Kidney tubule cell (primary cell): ENCODE data around the gene SLC25A13.
"Not testable (repeated sequence)": the region's sequence is repeated elsewhere in the genome, so short reads cannot be mapped to it uniquely, and the experiment has no call there.

Experiments
- DNase-seq: peaks from one replicate; pipeline ENCODE4 v3.0.0-alpha.2; 2018; ENCODE audit warnings: low spot score

Gene SLC25A13

DNA sequence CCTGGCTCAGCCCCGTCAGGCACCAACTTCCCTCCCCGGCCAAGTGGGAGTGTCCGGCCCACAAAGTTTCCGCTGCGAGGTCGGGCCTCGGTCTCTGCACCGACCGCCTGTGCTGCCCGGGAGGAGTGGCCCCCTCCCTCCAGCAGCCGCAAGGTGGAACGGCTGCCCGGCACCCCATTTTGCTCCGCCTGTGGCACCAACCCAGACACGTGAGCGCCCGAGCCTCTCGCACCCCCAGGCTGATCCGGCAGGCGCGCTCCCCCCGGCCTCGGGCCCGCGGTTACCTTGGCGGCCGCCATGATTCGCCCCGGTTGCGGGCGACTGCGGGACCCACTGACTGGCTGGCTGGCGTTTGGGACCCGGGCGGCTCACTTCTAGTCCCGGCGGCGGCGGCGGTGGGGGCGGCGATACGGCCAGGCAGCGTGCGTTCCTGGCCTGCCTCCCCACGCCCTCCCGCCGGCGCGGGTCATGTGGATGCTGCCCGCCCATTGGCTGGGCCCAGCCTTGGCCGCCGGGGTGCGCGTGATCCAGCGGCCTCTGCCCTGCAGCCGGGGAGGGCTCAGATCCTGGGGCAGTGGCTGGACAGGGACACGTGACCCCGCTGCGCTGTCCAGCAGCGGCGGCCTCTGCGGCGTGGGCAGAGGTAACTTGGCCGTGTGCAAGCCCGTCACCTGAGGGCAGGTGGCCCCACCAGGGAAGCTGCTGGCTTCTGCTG is at the start of gene SLC25A13:
SLC25A13 (minus strand) TSS at position 441 of the 715 bp plus-strand sequence; CDS start at position 299, 142 bp downstream.
- peak; percentile 94 for DNase-seq

- DNase-seq, result not testable (repeated sequence)
Measured at GRCh38 chr7:96365916-96366315, 44.0 kb upstream of the SLC25A13 start.

- DNase-seq, result no peak
Measured at GRCh38 chr7:96361116-96361857, 39.4 kb upstream of the SLC25A13 start.

DNA sequence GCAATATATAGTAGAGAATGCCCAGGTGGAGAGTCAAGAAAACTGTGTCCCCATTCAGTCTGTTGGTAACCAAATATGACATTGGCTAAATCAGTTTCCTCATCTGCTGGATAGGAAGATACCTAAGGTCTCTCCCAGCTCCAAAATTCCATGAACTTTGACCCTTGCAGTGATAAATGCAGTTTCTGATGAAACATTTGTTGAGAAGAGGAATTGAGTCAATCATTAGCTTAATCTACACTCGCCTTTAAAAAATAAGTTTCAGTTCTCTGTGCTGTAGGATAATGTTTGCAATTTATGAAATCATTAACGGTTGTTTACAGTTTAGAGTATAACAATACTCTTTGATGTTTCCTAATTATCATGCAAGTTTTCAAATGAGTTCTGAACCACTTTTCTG is 38.0 kb upstream of the SLC25A13 start:
- DNase-seq, result no peak

- not testable (repeated sequence) for DNase-seq
Measured at GRCh38 chr7:96358236-96358971, 36.5 kb upstream of the SLC25A13 start.

GRCh38 chr7:96355990-96356506 is 34.1 kb upstream of the SLC25A13 start:
- no peak for DNase-seq

- no peak for DNase-seq
Measured at GRCh38 chr7:96354881-96355280, 33.0 kb upstream of the SLC25A13 start.

- DNase-seq, result no peak
Measured at GRCh38 chr7:96349572-96349971, 27.7 kb upstream of the SLC25A13 start.

DNA sequence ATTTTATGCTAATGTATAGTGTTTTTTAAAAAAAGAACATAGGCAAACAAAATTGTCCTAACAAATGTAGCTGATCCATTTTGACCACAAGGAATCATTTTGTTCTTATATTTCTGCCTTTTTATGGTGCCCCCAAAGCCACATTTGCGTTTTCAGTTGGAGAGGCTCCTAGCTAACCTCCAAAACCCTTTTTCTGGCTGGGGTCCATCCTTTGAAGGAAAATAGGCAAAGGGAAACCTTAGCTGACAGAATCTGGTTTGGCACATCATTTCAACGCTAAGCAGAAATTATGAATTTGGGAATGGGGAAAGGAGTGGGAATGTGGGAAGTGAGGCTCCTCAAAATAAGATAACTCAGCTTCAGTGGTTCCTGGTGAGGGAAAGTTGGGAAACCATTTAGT is 25.6 kb upstream of the SLC25A13 start:
- no peak for DNase-seq

DNA sequence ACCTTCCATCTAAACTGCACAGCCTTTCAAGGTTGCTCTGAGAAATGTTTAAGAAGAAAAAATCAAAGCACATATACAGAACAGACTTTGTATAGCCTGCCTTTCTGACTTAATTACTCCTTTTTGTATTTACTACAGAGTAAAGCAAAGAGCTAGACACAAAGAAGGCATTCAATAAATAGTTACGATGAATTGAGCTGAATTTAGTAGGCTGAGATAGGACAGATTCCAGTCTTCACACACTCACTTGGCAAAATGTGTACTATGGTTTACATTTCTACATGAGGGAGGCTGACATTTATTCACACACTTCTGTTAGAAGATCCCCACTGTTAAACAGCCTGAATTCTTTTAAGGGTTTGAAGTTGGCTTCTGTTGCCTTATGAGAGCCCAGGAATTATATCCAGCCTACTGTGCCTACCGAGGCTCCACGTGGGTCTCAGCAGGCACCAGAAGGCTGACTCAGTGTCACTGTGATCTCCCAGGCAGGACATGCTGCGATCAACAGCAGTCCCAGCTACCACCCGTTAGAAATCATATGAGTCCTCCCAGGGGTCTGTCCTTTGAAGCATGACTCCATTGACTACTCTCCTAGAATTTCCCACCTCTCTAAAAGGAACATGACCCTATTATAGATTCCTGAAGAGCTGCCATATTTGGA is 24.5 kb upstream of the SLC25A13 start:
- DNase-seq, result no peak

DNA sequence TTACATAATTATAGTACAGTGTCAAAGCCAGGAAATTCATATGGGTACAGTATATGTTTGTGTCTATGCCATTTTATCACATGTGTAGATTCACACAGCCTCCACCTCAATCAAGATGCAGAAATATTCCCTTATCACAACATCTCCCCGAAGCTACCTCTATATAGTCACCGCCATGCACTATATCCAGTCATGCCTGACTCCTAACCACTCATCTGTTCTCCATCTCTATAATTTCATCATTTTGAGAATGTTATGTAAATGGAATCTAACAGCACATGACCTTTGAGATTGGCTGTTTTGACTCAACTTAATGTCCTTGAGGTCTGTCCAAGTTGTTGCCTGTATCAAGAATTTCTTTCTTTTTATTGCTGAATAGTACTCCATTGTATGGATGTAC is 22.3 kb upstream of the SLC25A13 start:
- no peak for DNase-seq

DNA sequence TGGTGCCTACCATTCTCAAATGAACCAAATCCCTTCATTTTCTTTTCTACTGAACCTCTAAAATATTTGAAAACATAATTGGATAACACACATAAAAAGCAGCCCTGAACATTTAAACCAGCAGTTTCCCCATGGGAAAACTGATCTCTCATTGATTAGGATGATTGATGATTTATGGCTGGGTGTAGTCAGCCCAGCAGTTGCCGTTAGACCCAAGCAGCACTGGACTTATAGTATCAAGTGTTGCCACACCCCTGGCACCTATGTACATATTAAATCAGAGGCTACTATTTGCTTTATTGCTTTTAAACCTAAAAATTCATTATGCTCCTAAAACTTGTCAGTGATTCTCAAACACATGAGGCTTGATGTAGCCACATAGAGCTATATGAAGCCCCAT is 20.2 kb upstream of the SLC25A13 start:
- no peak for DNase-seq

- no peak for DNase-seq
Measured at GRCh38 chr7:96337519-96337918, 15.6 kb upstream of the SLC25A13 start.

- no peak for DNase-seq
Measured at GRCh38 chr7:96332325-96332724, 10.4 kb upstream of the SLC25A13 start.

DNA sequence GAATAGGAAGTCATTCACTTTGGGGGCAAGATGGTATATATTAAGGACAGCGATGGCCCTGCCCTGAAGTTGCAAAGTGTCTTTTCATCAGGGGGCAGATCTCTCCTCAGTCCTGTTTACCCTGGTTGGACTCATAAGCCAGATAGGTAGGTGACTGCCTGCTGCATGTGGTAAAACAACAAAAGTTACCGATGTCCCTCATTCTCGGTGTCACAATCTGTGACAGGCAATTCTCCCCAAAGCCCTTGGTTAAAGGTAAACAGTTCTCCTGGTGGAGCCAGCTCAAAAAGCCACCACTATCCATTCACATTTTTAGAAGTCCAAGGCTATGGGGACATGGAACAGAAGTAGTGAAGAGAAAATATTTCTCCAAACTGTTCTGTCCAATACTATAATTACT is 9.9 kb upstream of the SLC25A13 start:
- no peak for DNase-seq

DNA sequence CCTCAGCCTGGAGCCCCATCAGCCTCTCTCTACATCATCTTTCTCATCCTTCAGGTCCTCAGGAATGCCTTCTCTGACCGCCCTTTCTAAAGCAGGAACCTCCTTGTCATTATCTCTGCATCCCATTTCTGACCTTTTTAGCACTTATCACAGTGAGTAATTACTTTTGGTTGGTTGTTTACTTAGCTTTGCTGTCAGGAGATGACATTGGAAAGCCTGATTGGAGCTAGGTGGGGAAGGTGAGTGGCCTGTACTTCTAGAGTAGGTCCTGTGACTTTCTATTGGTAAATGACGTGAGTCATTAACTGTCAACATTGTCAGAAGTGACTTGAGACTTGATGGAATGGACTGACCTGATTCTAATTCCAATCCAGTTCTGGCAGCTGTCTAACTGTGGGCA is 9.3 kb upstream of the SLC25A13 start:
- DNase-seq, result peak; percentile 36

- DNase-seq, result no peak
Measured at GRCh38 chr7:96330193-96330592, 8.3 kb upstream of the SLC25A13 start.

DNA sequence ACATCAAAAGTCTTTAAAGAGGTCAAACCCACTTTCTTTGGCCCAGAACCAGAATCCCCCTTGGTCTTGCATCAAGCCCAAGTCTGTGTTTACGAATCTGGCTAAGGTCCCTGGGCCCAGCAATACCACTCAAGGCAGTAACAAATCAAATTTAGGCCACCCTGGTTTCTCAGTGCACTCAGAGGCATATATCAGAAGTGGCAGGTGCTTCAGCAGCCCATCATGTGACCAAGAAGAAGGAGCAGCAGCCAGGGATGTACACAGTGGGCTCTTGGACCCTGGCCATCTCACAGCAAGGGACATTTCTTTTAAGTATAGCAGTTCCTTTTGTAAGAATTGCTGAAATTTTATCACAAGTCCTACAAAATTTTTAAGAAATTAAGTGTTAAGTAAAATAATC is 7.3 kb upstream of the SLC25A13 start:
- DNase-seq, result no peak

DNA sequence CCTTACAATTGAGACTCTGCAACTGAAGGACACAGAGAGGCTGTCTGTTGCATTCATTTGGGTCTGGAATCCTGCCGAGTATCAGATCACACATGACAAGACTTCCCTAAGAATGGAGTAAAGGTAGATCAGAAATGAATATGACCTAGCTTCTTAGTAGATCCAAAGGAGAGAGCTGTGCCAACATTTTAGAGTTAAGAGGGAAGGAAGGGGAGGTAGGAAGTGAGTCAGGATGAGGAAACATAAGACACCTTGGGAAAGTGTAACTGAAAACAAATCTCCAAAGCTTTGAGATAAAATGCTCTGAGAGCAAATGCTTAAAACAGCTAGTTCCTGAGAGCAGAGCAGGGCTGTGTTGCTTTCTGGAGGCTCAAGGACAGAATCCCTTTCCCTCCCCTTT is 6.1 kb upstream of the SLC25A13 start:
- peak; percentile 49 for DNase-seq

- DNase-seq, result peak; percentile 37
Measured at GRCh38 chr7:96327429-96327828, 5.5 kb upstream of the SLC25A13 start.

- DNase-seq, result not testable (repeated sequence)
Measured at GRCh38 chr7:96326752-96327151, 4.9 kb upstream of the SLC25A13 start.

- DNase-seq, result no peak
Measured at GRCh38 chr7:96322847-96323461, 1.1 kb upstream of the SLC25A13 start.
